Breast epithelium (tissue), 3 donors: ENCODE data around the gene TESPA1.

ENCODE experiments used
- POLR2A ChIP-seq: fragments of 450-650 bp; IDR thresholded peaks from one replicate; pipeline ENCODE4 v1.6.1; 2016; ENCODE audit warnings: antibody characterized with exemption, mild to moderate bottlenecking, moderate library complexity
- POLR2AphosphoS5 ChIP-seq, 3 donors: sonication (generic); formaldehyde crosslinking; IDR thresholded peaks; one replicate each; pipeline ENCODE4 v1.6.1; 2017; ENCODE audit warnings: antibody characterized with exemption in 3 of 3
- TF ChIP-seq, protein P1 (sequence below), 3 donors: fragments of 450-650 bp; IDR thresholded peaks; one replicate each; pipeline ENCODE4 v1.5.1; 2016 to 2017; ENCODE audit warnings: antibody characterized with exemption in 3 of 3, mild to moderate bottlenecking in 3 of 3, moderate library complexity in 3 of 3

GRCh38 chr12:54956322-54956721 lies 28.2 kb downstream of the TESPA1 start:
- TF ChIP-seq, protein P1, sequence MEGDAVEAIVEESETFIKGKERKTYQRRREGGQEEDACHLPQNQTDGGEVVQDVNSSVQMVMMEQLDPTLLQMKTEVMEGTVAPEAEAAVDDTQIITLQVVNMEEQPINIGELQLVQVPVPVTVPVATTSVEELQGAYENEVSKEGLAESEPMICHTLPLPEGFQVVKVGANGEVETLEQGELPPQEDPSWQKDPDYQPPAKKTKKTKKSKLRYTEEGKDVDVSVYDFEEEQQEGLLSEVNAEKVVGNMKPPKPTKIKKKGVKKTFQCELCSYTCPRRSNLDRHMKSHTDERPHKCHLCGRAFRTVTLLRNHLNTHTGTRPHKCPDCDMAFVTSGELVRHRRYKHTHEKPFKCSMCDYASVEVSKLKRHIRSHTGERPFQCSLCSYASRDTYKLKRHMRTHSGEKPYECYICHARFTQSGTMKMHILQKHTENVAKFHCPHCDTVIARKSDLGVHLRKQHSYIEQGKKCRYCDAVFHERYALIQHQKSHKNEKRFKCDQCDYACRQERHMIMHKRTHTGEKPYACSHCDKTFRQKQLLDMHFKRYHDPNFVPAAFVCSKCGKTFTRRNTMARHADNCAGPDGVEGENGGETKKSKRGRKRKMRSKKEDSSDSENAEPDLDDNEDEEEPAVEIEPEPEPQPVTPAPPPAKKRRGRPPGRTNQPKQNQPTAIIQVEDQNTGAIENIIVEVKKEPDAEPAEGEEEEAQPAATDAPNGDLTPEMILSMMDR (IDR thresholded peaks at IDR 0.05): no peak
- TF ChIP-seq POLR2A: no peak
- TF ChIP-seq POLR2AphosphoS5 (IDR thresholded peaks at IDR 0.05): no peak
